ENCODE data around the gene GMEB2.
A peak's percentile ranks its signal among the peaks of the same experiment; 100 is the strongest.
"Not testable (repeated sequence)": the region's sequence is repeated elsewhere in the genome, so short reads cannot be mapped to it uniquely, and the experiment has no call there.

Gene GMEB2

GRCh38 chr20:63661108-63661507, 34.2 kb upstream of the GMEB2 start:
- ATAC-seq (no peak), DNase-seq (no peak)
- Mint-ChIP-seq H3K4me3 (no peak overlapping the region), H3K27me3 (no peaks in the 10 kb centered on the region), H3K27ac (no peak overlapping the region), H3K9me3 (no peaks in the 10 kb centered on the region), H3K4me1 (peaks cover 44% of the 10 kb centered on the region)

GRCh38 chr20:63660622-63661021, 33.7 kb upstream of the GMEB2 start:
- DNase-seq: no peak
- Mint-ChIP-seq H3K27ac (no peak overlapping the region), H3K4me3 (no peak overlapping the region), H3K27me3 (no peaks in the 10 kb centered on the region), H3K9me3 (no peaks in the 10 kb centered on the region), H3K4me1 (peaks cover 44% of the 10 kb centered on the region)
- ATAC-seq: no peak

DNA sequence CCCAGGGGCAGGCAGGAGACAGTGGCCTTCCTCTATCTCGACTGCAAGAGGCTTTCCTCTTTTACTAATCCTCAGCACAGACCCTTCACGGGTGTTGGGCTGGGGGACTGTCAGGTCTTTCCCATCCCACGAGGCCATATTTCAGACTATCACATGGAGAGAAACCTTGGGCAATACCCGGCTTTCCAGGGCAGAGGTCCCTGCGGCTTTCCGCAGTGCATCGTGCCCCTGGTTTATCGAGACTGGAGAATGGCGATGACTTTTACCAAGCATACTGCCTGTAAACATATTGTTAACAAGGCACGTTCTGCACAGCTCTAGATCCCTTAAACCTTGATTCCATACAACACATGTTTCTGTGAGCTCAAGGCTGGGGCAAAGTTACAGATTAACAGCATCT, 33.3 kb upstream of the GMEB2 start:
- H3K27me3 Mint-ChIP-seq, H3K27ac Mint-ChIP-seq, ATAC-seq, H3K9me3 Mint-ChIP-seq, DNase-seq: not testable (repeated sequence)
- H3K4me1 Mint-ChIP-seq: peaks cover 44% of the 10 kb centered on the region
- H3K4me3 Mint-ChIP-seq: peak overlapping the region; percentile 7 to 17

DNA sequence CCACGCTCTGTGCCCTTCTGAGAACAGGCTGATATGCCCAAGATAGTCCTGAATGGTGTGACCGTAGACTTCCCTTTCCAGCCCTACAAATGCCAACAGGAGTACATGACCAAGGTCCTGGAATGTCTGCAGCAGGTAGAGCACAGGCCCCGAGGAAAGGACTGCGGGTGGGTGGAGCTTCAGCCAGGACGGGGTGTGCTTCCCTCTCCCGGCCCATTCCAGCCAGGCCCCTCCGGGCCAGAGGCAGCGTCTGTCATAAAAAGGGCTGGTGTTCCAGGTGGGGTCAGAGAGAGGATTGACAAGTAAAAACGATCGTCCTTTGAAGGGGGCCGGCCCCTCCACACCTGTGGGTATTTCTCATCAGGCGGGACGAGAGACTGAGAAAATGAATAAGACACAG, 32.5 kb upstream of the GMEB2 start:
- ATAC-seq: no peak
- no peak for DNase-seq
- Mint-ChIP-seq H3K27me3 (no peaks in the 10 kb centered on the region), H3K4me1 (peaks cover 51% of the 10 kb centered on the region), H3K4me3 (peak overlapping the region; percentile 90 to 98), H3K9me3 (no peaks in the 10 kb centered on the region), H3K27ac (no peak overlapping the region)

DNA sequence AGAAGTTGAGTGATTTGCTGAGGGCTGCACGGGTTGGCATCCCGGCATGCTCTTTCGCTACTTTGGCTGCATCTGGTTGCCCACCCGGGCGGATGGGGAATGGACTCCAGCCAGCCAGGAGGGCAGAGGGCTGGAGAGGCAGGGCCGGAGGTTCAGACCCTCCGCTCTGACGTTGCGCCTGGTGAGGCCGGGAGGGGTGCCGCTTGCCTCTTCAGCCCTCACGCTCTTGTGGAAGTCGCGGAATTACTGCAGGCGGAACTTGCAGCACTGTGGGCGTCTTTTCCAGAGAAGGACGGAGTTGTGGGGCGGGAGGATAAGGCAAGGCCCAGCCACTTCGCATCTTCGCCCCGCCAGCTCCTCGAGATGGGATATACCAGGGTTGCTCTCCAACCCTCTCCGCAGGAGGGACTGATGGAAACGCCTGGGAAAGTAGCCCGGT, 31.9 kb upstream of the GMEB2 start:
- Mint-ChIP-seq H3K27ac (peak overlapping the region; percentile 90 to 97), H3K4me3 (peak overlapping the region; percentile 90 to 98), H3K9me3 (no peaks in the 10 kb centered on the region), H3K4me1 (peaks cover 57% of the 10 kb centered on the region), H3K27me3 (no peaks in the 10 kb centered on the region)
- DNase-seq (no peak), ATAC-seq (peak; percentile 18)

DNA sequence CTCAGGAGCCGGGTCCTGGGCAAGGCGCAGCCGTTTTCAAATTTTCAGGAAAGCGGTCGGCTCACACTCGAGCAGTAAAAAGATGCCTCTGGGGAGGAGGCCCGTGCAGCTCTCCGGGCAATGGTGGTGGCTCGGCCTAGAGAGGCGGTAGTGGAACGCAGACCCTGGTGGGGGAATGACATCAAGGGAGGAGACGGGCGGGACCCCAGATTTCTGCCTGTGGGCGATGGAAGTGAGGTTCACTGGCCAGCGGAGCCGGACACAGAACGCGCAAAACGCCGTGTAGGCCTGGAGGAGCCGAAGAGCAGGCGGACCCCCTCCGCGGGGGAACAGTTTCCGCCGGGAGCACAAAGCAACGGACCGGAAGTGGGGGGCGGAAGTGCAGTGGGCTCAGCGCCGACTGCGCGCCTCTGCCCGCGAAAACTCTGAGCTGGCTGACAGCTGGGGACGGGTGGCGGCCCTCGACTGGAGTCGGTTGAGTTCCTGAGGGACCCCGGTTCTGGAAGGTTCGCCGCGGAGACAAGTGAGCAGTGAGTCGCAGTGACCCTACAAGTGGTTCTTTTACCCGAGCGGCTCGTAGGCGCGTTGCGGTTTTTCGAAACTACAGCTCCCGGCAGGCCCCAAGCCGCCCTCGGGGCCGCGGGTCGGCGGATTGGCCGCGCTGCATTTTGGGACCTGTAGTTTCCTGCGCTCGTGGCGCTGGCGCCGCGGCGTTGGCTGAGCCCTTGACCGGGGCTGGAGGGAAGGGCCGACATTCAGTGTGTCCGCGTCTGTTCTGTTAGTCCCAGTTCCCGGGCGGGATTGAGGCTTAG, 31.2 kb upstream of the GMEB2 start, which contains the start of gene RTEL1:
TSS of gene RTEL1 (plus strand) at position 376 of the 812 bp plus-strand sequence. CDS start 1,091 bp downstream, outside the sequence.
- Mint-ChIP-seq H3K4me1 (peaks cover 60% of the 10 kb centered on the region), H3K9me3 (no peaks in the 10 kb centered on the region), H3K27ac (peak within 1 kb of the TSS; percentile 90 to 97), H3K4me3 (peak within 1 kb of the TSS; percentile 90 to 98), H3K27me3 (no peaks in the 10 kb centered on the region)
- DNase-seq: peak; percentile 91
- peak; percentile 90 for ATAC-seq

DNA sequence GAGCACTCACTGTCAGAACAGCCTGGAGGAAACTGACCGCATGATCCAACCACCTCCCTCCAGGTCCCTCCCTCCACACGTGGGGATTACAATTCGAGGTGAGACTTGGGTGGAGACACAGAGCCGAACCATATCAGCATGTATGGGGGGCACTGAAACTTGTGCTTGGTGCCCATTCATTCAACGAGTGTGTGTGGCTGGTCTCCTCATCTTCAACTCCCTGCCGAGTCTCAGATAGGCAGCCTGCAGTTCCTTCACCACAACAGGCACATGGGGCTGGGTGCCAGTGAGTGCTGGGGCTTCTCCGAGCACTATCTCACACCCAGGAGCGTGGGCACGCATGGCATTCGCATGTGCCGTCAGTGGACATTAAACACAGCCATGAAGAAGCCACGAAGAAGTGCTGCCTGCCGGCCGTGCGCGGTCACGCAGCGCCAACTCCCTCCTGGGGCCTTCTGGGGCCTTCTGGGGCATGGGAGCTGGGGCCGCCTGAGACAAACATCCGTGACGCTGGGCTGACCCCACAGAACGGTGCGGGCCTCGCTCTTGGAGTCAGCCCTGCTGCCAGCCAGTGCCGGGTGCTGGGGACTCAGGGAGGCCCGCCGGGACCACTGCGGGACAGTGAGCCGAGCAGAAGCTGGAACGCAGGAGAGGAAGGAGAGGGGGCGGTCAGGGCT, 30.5 kb upstream of the GMEB2 start:
- DNase-seq: peak in 1 of 2 donors; percentile 24
- H3K4me1 Mint-ChIP-seq: peaks cover 60% of the 10 kb centered on the region
- H3K27ac Mint-ChIP-seq: peak overlapping the region; percentile 90 to 97

DNA sequence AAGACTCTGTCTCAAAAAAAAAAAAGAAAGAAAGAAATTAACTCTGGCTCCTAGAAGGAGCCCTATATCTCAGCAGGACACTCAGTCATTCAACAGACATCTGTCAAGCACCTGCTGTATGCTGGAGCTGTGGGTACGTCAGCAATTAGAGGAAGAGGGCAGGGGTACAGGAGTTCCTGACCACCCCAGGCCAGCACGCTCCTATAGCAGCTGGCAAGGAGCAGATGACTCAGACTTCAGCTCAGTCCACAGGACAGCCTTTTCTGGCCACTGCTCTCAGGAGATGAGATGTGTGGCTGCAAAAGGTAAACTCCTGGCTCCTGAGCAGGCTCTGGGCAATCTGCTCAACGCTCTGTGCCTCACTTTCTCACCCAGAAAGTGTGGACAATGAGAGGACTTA, 29.6 kb upstream of the GMEB2 start:
- DNase-seq: no peak
- peaks cover 63% of the 10 kb centered on the region for H3K4me1 Mint-ChIP-seq
- no peak overlapping the region for H3K27ac Mint-ChIP-seq
- peak overlapping the region in 1 of 2 donors; percentile 90 for H3K4me3 Mint-ChIP-seq
- H3K9me3 Mint-ChIP-seq: no peaks in the 10 kb centered on the region
- ATAC-seq: no peak
- no peaks in the 10 kb centered on the region for H3K27me3 Mint-ChIP-seq

More for the DNA sequence above, 30.5 kb upstream of the GMEB2 start:
- ATAC-seq: no peak
- H3K9me3 Mint-ChIP-seq: no peaks in the 10 kb centered on the region
- H3K27me3 Mint-ChIP-seq: no peaks in the 10 kb centered on the region
- H3K4me3 Mint-ChIP-seq: peak overlapping the region; percentile 90 to 98

- no peak for ATAC-seq
- H3K4me3 Mint-ChIP-seq: no peak overlapping the region
- H3K27ac Mint-ChIP-seq: no peak overlapping the region
Observed at GRCh38 chr20:63655249-63655648, 28.3 kb upstream of the GMEB2 start.

DNA sequence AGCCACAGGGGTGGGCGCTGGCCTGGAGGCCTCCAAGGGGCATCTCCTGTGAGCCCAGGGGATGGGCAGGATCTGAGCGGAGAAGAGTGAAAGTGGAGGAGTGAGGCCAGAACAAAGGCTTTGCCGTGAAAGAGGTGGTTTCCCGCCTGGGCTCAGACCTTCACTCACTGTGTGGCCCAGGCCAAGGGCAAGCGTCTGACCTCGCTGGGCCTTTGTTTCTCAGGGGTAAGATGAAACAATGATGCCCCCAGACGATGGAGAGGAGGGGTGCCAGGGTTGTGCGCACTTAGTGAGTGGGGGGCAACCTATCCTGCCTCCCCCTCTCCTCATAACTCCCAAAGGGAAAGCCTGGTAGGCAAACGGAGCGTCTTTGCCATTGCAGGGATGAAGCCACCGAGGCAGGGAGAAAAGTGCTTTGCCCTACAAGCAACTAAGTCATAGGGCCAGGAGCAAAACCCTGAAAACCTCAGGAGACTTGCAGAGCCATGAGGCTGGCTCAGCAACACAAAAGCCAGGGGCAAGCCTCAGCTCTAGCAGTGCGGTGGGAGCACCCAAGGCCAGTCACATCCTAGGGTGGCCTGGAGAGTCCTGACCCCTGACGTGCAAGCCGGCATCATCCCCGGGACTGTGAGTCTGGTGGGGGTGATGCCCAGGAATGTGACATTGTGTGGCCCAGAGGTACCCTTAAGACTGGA, 27.2 kb upstream of the GMEB2 start:
- ATAC-seq: no peak
- Mint-ChIP-seq H3K9me3 (no peaks in the 10 kb centered on the region), H3K4me3 (peak overlapping the region; percentile 88 to 91), H3K4me1 (peaks cover 55% of the 10 kb centered on the region), H3K27me3 (no peaks in the 10 kb centered on the region), H3K27ac (peak overlapping the region; percentile 52 to 90)
- peak in 1 of 2 donors; percentile 8 for DNase-seq

More at GRCh38 chr20:63655249-63655648, 28.3 kb upstream of the GMEB2 start:
- no peak for DNase-seq
- no peaks in the 10 kb centered on the region for H3K27me3 Mint-ChIP-seq
- H3K9me3 Mint-ChIP-seq: no peaks in the 10 kb centered on the region
- peaks cover 66% of the 10 kb centered on the region for H3K4me1 Mint-ChIP-seq

GRCh38 chr20:63653041-63653973, 26.4 kb upstream of the GMEB2 start, which contains the start of gene STMN3:
TSS of gene STMN3 (minus strand) at chr20:63653424. CDS start at chr20:63653345, 79 bp downstream.
- peak; percentile 56 to 66 for DNase-seq
- Mint-ChIP-seq H3K27ac (peak within 1 kb of the TSS; percentile 52 to 90), H3K4me3 (peak within 1 kb of the TSS; percentile 88 to 91), H3K9me3 (no peaks in the 10 kb centered on the region), H3K27me3 (no peaks in the 10 kb centered on the region), H3K4me1 (peaks cover 51% of the 10 kb centered on the region)
- ATAC-seq: peak; percentile 44

GRCh38 chr20:63652192-63652980, 25.5 kb upstream of the GMEB2 start:
- DNase-seq (no peak), ATAC-seq (peak; percentile 39)
- H3K27me3 Mint-ChIP-seq: no peaks in the 10 kb centered on the region
- peaks cover 43% of the 10 kb centered on the region for H3K4me1 Mint-ChIP-seq
- no peaks in the 10 kb centered on the region for H3K9me3 Mint-ChIP-seq
- no peak overlapping the region for H3K27ac Mint-ChIP-seq
- peak overlapping the region; percentile 72 to 82 for H3K4me3 Mint-ChIP-seq

DNA sequence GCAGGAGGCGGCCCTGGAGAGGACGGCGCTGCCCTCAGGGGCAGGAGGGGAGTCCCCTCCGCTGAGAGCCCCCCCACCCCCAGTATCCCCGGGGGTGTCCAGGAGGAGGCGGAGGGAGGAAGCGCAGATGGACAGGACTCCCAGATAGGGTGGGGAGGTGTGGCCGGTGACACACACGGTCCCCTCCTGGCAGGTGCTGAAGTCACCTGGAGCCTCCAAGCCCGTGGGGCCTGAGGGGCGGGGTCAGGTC, 25.0 kb upstream of the GMEB2 start:
- ATAC-seq: peak; percentile 3
- H3K4me3 Mint-ChIP-seq: peak overlapping the region; percentile 72 to 82
- H3K9me3 Mint-ChIP-seq: no peaks in the 10 kb centered on the region
- no peaks in the 10 kb centered on the region for H3K27me3 Mint-ChIP-seq
- no peak overlapping the region for H3K27ac Mint-ChIP-seq
- H3K4me1 Mint-ChIP-seq: peaks cover 38% of the 10 kb centered on the region
- no peak for DNase-seq

GRCh38 chr20:63650486-63650885, 23.6 kb upstream of the GMEB2 start:
- not testable (repeated sequence) for H3K27ac Mint-ChIP-seq, ATAC-seq, H3K9me3 Mint-ChIP-seq, DNase-seq, H3K27me3 Mint-ChIP-seq, H3K4me3 Mint-ChIP-seq
- peaks cover 36% of the 10 kb centered on the region for H3K4me1 Mint-ChIP-seq

Data from stimulated activated naive CD8-positive, alpha-beta T cell treated with anti-CD3 and anti-CD28 coated beads, Interleukin-15, amount 100 ng/mL, for 72 hours (primary cell).